H9 (cell line): ENCODE results near the gene EDIL3. TPM values are rescaled to one million over a fixed set of nuclear protein-coding genes. Genes with fewer than 3 reads are reported as not detected.

Experiments
- DNase-seq: peaks from one replicate; pipeline ENCODE4 v3.0.0-alpha.2; 2017
- H2AFZ ChIP-seq: one replicate; pipeline ENCODE4 v1.6.1; 2013; ENCODE audit warnings: mild to moderate bottlenecking, low read length, control low read depth, moderate library complexity
- H2AK5ac ChIP-seq: 2 replicates; pipeline ENCODE4 v1.6.1; 2013; ENCODE audit warnings: low read length, control low read depth, mixed read lengths; ENCODE audit not compliant: insufficient read length
- H2BK120ac ChIP-seq: one replicate; pipeline ENCODE4 v1.6.1; 2013; ENCODE audit warnings: low read depth, mild to moderate bottlenecking, low read length, control low read depth, inconsistent platforms; ENCODE audit not compliant: poor library complexity, severe bottlenecking
- H2BK12ac ChIP-seq: 2 replicates; pipeline ENCODE4 v1.6.1; 2013; ENCODE audit warnings: low read length, control low read depth, mixed read lengths, low read depth; ENCODE audit not compliant: insufficient read length
- H2BK15ac ChIP-seq: 2 replicates; pipeline ENCODE4 v1.6.1; 2013; ENCODE audit warnings: low read depth, low read length, control low read depth
- H2BK20ac ChIP-seq: one replicate; pipeline ENCODE4 v1.6.1; 2013; ENCODE audit warnings: low read depth, mild to moderate bottlenecking, low read length, control low read depth, inconsistent platforms; ENCODE audit not compliant: poor library complexity, severe bottlenecking
- H2BK5ac ChIP-seq: 2 replicates; pipeline ENCODE4 v1.6.1; 2013; ENCODE audit warnings: low read length, control low read depth, mixed read lengths; ENCODE audit not compliant: insufficient read length
- H3K14ac ChIP-seq: 2 replicates; pipeline ENCODE4 v1.6.1; 2013; ENCODE audit warnings: low read length, control low read depth; ENCODE audit not compliant: insufficient read depth
- H3K18ac ChIP-seq: 2 replicates; pipeline ENCODE4 v1.6.1; 2013; ENCODE audit warnings: low read depth, mild to moderate bottlenecking, mixed read lengths, low read length, control low read depth; ENCODE audit not compliant: insufficient read length
- H3K23ac ChIP-seq: 2 replicates; pipeline ENCODE4 v1.6.1; 2013; ENCODE audit warnings: low read length, control low read depth, mixed read lengths, low read depth; ENCODE audit not compliant: insufficient read length
- H3K23me2 ChIP-seq: 2 replicates; pipeline ENCODE4 v1.6.1; 2013; ENCODE audit warnings: low read depth, mild to moderate bottlenecking, mixed read lengths, low read length, control low read depth; ENCODE audit not compliant: insufficient read length, poor library complexity, severe bottlenecking
- H3K27ac ChIP-seq: 2 replicates; pipeline ENCODE4 v1.5.1; 2013; ENCODE audit warnings: low read length, control low read depth, mixed read lengths, low read depth; ENCODE audit not compliant: insufficient read length
- H3K27me3 ChIP-seq: 2 replicates; pipeline ENCODE4 v1.6.1; 2013; ENCODE audit warnings: low read length, control low read depth, inconsistent platforms; ENCODE audit not compliant: insufficient read depth
- H3K4ac ChIP-seq: 2 replicates; pipeline ENCODE4 v1.6.1; 2013; ENCODE audit warnings: low read depth, mild to moderate bottlenecking, control low read depth, inconsistent platforms, low read length, moderate library complexity
- H3K4me1 ChIP-seq: 2 replicates; pipeline ENCODE4 v1.6.1; 2013; ENCODE audit warnings: low read length, control low read depth, inconsistent platforms; ENCODE audit not compliant: insufficient read depth
- H3K4me2 ChIP-seq: 2 replicates; pipeline ENCODE4 v1.6.1; 2013; ENCODE audit warnings: low read length, control low read depth, mixed read lengths; ENCODE audit not compliant: insufficient read length, insufficient read depth
- H3K56ac ChIP-seq: 2 replicates; pipeline ENCODE4 v1.6.1; 2013; ENCODE audit warnings: low read depth, mild to moderate bottlenecking, mixed read lengths, low read length, control low read depth; ENCODE audit not compliant: insufficient read length
- H3K79me1 ChIP-seq: 2 replicates; pipeline ENCODE4 v1.6.1; 2013; ENCODE audit warnings: low read depth, mild to moderate bottlenecking, moderate library complexity, low read length, control low read depth, inconsistent platforms; ENCODE audit not compliant: insufficient read depth, poor library complexity, severe bottlenecking
- H3K79me2 ChIP-seq: 2 replicates; pipeline ENCODE4 v1.6.1; 2013; ENCODE audit warnings: low read length, control low read depth, inconsistent platforms; ENCODE audit not compliant: insufficient read depth
- H3K9ac ChIP-seq: 2 replicates; pipeline ENCODE4 v1.6.1; 2013; ENCODE audit warnings: low read length, control low read depth, mixed read lengths; ENCODE audit not compliant: insufficient read length; ENCODE audit errors: extremely low read depth
- H3K9me3 ChIP-seq: one replicate; pipeline ENCODE4 v1.6.1; 2013; ENCODE audit warnings: low read depth, low read length, inconsistent platforms; ENCODE audit not compliant: control insufficient read depth
- H3T11ph ChIP-seq: one replicate; pipeline ENCODE4 v1.6.1; 2013; ENCODE audit warnings: mild to moderate bottlenecking, low read length, control low read depth, inconsistent platforms
- H4K20me1 ChIP-seq: one replicate; pipeline ENCODE4 v1.6.1; 2013; ENCODE audit not compliant: control insufficient read depth, insufficient read length, insufficient read depth
- H4K5ac ChIP-seq: 2 replicates; pipeline ENCODE4 v1.6.1; 2013; ENCODE audit warnings: low read depth, mild to moderate bottlenecking, mixed read lengths, low read length, control low read depth; ENCODE audit not compliant: insufficient read length
- H4K8ac ChIP-seq: replicated peaks from 2 replicates; pipeline ENCODE4 v1.6.1; 2013; ENCODE audit warnings: low read length, control low read depth, mixed read lengths, low read depth; ENCODE audit not compliant: insufficient read length
- H4K91ac ChIP-seq: 2 replicates; pipeline ENCODE4 v1.6.1; 2013; ENCODE audit warnings: low read depth, mild to moderate bottlenecking, moderate library complexity, mixed read lengths, low read length, control low read depth; ENCODE audit not compliant: insufficient read length
- H3K27ac Mint-ChIP-seq, 3 experiments: 2 replicates in 2 of 3; 3 replicates in 1 of 3; pipeline ENCODE4 v1.8.0; 2020 to 2021; ENCODE audit warnings: mixed read lengths in 3 of 3, mild to moderate bottlenecking in 1 of 3, moderate library complexity in 1 of 3
- H3K27me3 Mint-ChIP-seq: 2 replicates; pipeline ENCODE4 v1.8.0; 2021; ENCODE audit warnings: low read depth, mild to moderate bottlenecking, moderate library complexity, mixed read lengths
- H3K36me3 Mint-ChIP-seq, 3 experiments: 2 replicates in 2 of 3; 3 replicates in 1 of 3; pipeline ENCODE4 v1.8.0; 2020 to 2021; ENCODE audit warnings: low read depth in 3 of 3, mixed read lengths in 3 of 3; ENCODE audit not compliant: insufficient read depth in 1 of 3
- H3K4me1 Mint-ChIP-seq, 2 experiments: 2 replicates each; pipeline ENCODE4 v1.8.0; 2020; ENCODE audit warnings: mixed read lengths in 2 of 2
- H3K4me3 Mint-ChIP-seq, 2 experiments: 2 replicates in 1 of 2; 3 replicates in 1 of 2; pipeline ENCODE4 v1.8.0; 2020 to 2021; ENCODE audit warnings: mild to moderate bottlenecking in 2 of 2, mixed read lengths in 2 of 2, moderate library complexity in 1 of 2
- H3K9me3 Mint-ChIP-seq, 2 experiments: 2 replicates in 1 of 2; 3 replicates in 1 of 2; pipeline ENCODE4 v1.8.0; 2020; ENCODE audit warnings: mild to moderate bottlenecking in 2 of 2, mixed read lengths in 2 of 2, moderate library complexity in 1 of 2
- WGBS: extraction: QIAGEN DNeasy Blood & Tissue Kit; methylation state at CpG from one replicate; pipeline ENCODE4 v1.1.7; 2013; ENCODE audit warnings: missing lambda C conversion rate, low lambda C conversion rate, mixed read lengths; ENCODE audit not compliant: insufficient read length; ENCODE audit errors: extremely low coverage; 5-methylcytosine and 5-hydroxymethylcytosine counted together
- total RNA-seq: library from RNA; stranded (reverse); gene quantifications from 2 replicates; pipeline ENCODE4 v1.2.1, GENCODE V29; 2021
- TF ChIP-seq, protein P1 (sequence below): fragments of 200-600 bp; sonication (generic); conservative IDR thresholded peaks from 3 replicates; pipeline ENCODE4 v1.8.0; 2021; ENCODE audit warnings: antibody characterized with exemption, mild to moderate bottlenecking

The EDIL3 gene
- total RNA-seq, 1 experiment from 2014 or later: 61.9 TPM

DNA sequence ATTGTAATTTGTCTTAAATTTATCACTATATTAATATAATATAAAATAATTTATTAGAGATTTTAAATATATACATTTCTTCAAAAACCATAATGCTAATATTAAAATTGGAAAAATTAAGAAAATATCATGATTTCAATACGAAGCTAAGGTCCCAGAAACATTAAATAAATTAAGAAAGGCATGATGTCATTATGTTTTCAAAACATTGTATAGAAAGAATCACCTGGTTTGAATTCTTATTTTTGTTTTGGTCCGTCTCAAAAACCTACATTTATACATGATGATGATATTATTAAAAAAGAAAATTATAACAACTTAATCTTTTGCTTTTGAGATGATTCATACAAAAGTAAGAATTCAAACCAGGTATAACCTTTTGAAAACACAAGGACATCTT lies 8.2 kb upstream of the EDIL3 start:
- no peak overlapping the region for H3K14ac ChIP-seq
- H3K4me1 ChIP-seq: no peaks in the 10 kb centered on the region
- Mint-ChIP-seq H3K9me3 (no peaks in the 10 kb centered on the region), H3K4me1 (peaks cover 5 to 9% of the 10 kb centered on the region in 2 experiments), H3K27me3 (no peaks in the 10 kb centered on the region), H3K4me3 (no peak overlapping the region), H3K27ac (no peak overlapping the region), H3K36me3 (peaks cover 0 to 5% (median 0%) of the 10 kb centered on the region in 3 experiments; a peak in 2 of 7 replicates)
- no peak overlapping the region for H3K23ac ChIP-seq
- H3K9me3 ChIP-seq: no peaks in the 10 kb centered on the region
- H3K79me2 ChIP-seq: no peaks in the 10 kb centered on the region
- TF ChIP-seq, protein P1, sequence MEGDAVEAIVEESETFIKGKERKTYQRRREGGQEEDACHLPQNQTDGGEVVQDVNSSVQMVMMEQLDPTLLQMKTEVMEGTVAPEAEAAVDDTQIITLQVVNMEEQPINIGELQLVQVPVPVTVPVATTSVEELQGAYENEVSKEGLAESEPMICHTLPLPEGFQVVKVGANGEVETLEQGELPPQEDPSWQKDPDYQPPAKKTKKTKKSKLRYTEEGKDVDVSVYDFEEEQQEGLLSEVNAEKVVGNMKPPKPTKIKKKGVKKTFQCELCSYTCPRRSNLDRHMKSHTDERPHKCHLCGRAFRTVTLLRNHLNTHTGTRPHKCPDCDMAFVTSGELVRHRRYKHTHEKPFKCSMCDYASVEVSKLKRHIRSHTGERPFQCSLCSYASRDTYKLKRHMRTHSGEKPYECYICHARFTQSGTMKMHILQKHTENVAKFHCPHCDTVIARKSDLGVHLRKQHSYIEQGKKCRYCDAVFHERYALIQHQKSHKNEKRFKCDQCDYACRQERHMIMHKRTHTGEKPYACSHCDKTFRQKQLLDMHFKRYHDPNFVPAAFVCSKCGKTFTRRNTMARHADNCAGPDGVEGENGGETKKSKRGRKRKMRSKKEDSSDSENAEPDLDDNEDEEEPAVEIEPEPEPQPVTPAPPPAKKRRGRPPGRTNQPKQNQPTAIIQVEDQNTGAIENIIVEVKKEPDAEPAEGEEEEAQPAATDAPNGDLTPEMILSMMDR: no peak
- no peak overlapping the region for H2BK5ac ChIP-seq
- H3K79me1 ChIP-seq: no peaks in the 10 kb centered on the region
- H2BK15ac ChIP-seq: no peak overlapping the region
- no peak overlapping the region for H2BK12ac ChIP-seq
- no peak overlapping the region for H3K27ac ChIP-seq
- H2BK120ac ChIP-seq: no peak overlapping the region
- H2AK5ac ChIP-seq: no peak overlapping the region
- no peak overlapping the region for H4K91ac ChIP-seq
- no peak overlapping the region for H3K56ac ChIP-seq
- no peak overlapping the region for H4K8ac ChIP-seq
- no peaks in the 10 kb centered on the region for H3K27me3 ChIP-seq
- H2AFZ ChIP-seq: no peak overlapping the region
- H4K20me1 ChIP-seq: no peaks in the 10 kb centered on the region
- WGBS: no CpG with 5 or more reads among the region's 2 CpGs
- DNase-seq: no peak
- H3K23me2 ChIP-seq: no peaks in the 10 kb centered on the region
- H3K18ac ChIP-seq: no peak overlapping the region
- no peak overlapping the region for H3T11ph ChIP-seq
- no peak overlapping the region for H2BK20ac ChIP-seq
- H3K4me2 ChIP-seq: no peak overlapping the region
- H4K5ac ChIP-seq: no peak overlapping the region
- H3K4ac ChIP-seq: no peak overlapping the region
- no peak overlapping the region for H3K9ac ChIP-seq
